ENCODE results near the gene ARMC8.

DNA sequence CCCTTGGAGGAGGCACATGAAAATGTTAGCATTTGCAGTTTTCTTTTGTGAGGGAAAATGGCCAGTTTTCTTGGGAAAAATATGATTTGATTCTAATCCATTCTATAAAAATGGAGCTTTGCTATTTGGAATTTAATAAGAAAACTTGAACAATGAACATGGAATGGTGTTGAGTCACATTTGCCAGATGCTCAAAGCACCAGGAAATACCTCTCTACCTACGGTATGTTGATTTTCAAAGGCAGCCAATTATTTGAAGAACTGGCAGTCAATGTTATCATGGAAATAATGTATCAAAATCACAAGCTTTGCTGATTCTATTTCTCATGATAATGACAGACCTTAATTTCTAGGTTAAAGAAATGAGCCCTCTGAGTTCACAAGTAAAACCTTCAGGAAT lies 127.7 kb downstream of the ARMC8 start:
- TF ChIP-seq, protein P1, sequence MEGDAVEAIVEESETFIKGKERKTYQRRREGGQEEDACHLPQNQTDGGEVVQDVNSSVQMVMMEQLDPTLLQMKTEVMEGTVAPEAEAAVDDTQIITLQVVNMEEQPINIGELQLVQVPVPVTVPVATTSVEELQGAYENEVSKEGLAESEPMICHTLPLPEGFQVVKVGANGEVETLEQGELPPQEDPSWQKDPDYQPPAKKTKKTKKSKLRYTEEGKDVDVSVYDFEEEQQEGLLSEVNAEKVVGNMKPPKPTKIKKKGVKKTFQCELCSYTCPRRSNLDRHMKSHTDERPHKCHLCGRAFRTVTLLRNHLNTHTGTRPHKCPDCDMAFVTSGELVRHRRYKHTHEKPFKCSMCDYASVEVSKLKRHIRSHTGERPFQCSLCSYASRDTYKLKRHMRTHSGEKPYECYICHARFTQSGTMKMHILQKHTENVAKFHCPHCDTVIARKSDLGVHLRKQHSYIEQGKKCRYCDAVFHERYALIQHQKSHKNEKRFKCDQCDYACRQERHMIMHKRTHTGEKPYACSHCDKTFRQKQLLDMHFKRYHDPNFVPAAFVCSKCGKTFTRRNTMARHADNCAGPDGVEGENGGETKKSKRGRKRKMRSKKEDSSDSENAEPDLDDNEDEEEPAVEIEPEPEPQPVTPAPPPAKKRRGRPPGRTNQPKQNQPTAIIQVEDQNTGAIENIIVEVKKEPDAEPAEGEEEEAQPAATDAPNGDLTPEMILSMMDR (IDR thresholded peaks at IDR 0.05; ENCODE audit: low read depth, low read length, missing input control): no peak
- TF ChIP-seq TAF1 (conservative IDR thresholded peaks at IDR 0.05) (no peak), GABPA (IDR thresholded peaks at IDR 0.05 in 1 of 2, conservative IDR thresholded peaks at IDR 0.05 in 1 of 2) (no peak), SP1 (IDR thresholded peaks at IDR 0.05) (no peak), EGR1 (IDR thresholded peaks at IDR 0.05; ENCODE audit: low read depth in 2 of 2) (no peak), YY1 (IDR thresholded peaks at IDR 0.05) (no peak), RAD21 (IDR thresholded peaks at IDR 0.05) (no peak), JUND (IDR thresholded peaks at IDR 0.05) (no peak), HNF4A (conservative IDR thresholded peaks at IDR 0.05) (no peak), ATF3 (IDR thresholded peaks at IDR 0.05) (no peak)
- TF ChIP-seq, protein P2, sequence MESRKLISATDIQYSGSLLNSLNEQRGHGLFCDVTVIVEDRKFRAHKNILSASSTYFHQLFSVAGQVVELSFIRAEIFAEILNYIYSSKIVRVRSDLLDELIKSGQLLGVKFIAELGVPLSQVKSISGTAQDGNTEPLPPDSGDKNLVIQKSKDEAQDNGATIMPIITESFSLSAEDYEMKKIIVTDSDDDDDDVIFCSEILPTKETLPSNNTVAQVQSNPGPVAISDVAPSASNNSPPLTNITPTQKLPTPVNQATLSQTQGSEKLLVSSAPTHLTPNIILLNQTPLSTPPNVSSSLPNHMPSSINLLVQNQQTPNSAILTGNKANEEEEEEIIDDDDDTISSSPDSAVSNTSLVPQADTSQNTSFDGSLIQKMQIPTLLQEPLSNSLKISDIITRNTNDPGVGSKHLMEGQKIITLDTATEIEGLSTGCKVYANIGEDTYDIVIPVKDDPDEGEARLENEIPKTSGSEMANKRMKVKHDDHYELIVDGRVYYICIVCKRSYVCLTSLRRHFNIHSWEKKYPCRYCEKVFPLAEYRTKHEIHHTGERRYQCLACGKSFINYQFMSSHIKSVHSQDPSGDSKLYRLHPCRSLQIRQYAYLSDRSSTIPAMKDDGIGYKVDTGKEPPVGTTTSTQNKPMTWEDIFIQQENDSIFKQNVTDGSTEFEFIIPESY (IDR thresholded peaks at IDR 0.05): no peak
- TF ChIP-seq, protein P3, sequence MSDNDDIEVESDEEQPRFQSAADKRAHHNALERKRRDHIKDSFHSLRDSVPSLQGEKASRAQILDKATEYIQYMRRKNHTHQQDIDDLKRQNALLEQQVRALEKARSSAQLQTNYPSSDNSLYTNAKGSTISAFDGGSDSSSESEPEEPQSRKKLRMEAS (IDR thresholded peaks at IDR 0.05): no peak
- TF ChIP-seq, protein P4, sequence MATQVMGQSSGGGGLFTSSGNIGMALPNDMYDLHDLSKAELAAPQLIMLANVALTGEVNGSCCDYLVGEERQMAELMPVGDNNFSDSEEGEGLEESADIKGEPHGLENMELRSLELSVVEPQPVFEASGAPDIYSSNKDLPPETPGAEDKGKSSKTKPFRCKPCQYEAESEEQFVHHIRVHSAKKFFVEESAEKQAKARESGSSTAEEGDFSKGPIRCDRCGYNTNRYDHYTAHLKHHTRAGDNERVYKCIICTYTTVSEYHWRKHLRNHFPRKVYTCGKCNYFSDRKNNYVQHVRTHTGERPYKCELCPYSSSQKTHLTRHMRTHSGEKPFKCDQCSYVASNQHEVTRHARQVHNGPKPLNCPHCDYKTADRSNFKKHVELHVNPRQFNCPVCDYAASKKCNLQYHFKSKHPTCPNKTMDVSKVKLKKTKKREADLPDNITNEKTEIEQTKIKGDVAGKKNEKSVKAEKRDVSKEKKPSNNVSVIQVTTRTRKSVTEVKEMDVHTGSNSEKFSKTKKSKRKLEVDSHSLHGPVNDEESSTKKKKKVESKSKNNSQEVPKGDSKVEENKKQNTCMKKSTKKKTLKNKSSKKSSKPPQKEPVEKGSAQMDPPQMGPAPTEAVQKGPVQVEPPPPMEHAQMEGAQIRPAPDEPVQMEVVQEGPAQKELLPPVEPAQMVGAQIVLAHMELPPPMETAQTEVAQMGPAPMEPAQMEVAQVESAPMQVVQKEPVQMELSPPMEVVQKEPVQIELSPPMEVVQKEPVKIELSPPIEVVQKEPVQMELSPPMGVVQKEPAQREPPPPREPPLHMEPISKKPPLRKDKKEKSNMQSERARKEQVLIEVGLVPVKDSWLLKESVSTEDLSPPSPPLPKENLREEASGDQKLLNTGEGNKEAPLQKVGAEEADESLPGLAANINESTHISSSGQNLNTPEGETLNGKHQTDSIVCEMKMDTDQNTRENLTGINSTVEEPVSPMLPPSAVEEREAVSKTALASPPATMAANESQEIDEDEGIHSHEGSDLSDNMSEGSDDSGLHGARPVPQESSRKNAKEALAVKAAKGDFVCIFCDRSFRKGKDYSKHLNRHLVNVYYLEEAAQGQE (IDR thresholded peaks at IDR 0.05): no peak

All from liver (tissue), 3 donors.